ENCODE results near the gene ADAM12.

- TF ChIP-seq POLR2A (IDR thresholded peaks at IDR 0.05) (no peak), CTCF (IDR thresholded peaks at IDR 0.05) (no peak), POLR2AphosphoS5 (IDR thresholded peaks at IDR 0.05) (no peak)
Observed at GRCh38 chr10:126226988-126227761, 161.1 kb downstream of the ADAM12 start.

Measured in prostate gland (tissue), 2 donors.